ENCODE results near the gene NPIPA8.
"Not testable (repeated sequence)": the region's sequence is repeated elsewhere in the genome, so short reads cannot be mapped to it uniquely, and the experiment has no call there.

NPIPA8 gene

GRCh38 chr16:18280319-18280718, 56.2 kb downstream of the NPIPA8 start:
- not testable (repeated sequence) for DNase-seq (ENCODE audit: low read depth in 2 of 3, low spot score in 2 of 3)

GRCh38 chr16:18276756-18277155, 59.8 kb downstream of the NPIPA8 start:
- DNase-seq (ENCODE audit: low read depth in 2 of 3, low spot score in 2 of 3), result not testable (repeated sequence)

DNA sequence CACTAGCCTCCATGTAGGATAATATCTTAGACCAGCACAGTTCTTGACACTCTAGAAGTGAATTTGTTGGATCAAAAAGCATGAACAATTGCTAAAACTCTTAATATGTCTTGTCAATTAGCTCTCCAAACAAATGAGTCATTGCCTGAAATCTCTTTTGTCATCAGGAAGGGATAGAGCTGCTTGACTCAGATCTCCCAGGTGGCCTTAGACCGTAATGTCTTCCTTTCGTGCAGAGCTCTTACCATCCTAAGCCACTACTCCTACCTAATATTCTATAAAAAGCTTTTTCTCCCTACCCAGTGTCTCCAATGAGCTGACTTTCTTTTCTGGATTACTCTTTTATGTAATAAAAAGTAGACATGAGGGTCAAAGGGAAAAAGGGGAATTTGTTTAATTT, 66.4 kb downstream of the NPIPA8 start:
- not testable (repeated sequence) for DNase-seq (ENCODE audit: low read depth in 2 of 3, low spot score in 2 of 3)
